Skin of body (tissue), 2 donors: ENCODE measurements around the gene MAD1L1. TPM values are rescaled to one million over a fixed set of nuclear protein-coding genes. Genes with fewer than 3 reads are reported as not detected.

Experiments used
- DNase-seq: peaks from one replicate; lab custom pipeline; 2025; lab: John Stamatoyannopoulos, UW
- total RNA-seq: library from RNA; depleted of rRNA; stranded (reverse); fragments of >200 nt; gene quantifications from one replicate; pipeline ENCODE4 v1.2.3, GENCODE V29; 2014

The MAD1L1 gene
- total RNA-seq, 1 donor from 2014 or later = 28.5 TPM

- no peak for DNase-seq
Observed at GRCh38 chr7:2105917-2106316, 126.8 kb downstream of the MAD1L1 start.

GRCh38 chr7:2105280-2105679 is 127.5 kb downstream of the MAD1L1 start:
- DNase-seq = no peak

- peak; percentile 31 for DNase-seq
Observed at GRCh38 chr7:2104716-2105115, 128.0 kb downstream of the MAD1L1 start.

GRCh38 chr7:2104107-2104710 is 128.5 kb downstream of the MAD1L1 start:
- peak; percentile 31 for DNase-seq

- DNase-seq = no peak
Observed at GRCh38 chr7:2103071-2103898, 129.5 kb downstream of the MAD1L1 start.

GRCh38 chr7:2102375-2102723 is 130.4 kb downstream of the MAD1L1 start:
- DNase-seq = no peak

DNA sequence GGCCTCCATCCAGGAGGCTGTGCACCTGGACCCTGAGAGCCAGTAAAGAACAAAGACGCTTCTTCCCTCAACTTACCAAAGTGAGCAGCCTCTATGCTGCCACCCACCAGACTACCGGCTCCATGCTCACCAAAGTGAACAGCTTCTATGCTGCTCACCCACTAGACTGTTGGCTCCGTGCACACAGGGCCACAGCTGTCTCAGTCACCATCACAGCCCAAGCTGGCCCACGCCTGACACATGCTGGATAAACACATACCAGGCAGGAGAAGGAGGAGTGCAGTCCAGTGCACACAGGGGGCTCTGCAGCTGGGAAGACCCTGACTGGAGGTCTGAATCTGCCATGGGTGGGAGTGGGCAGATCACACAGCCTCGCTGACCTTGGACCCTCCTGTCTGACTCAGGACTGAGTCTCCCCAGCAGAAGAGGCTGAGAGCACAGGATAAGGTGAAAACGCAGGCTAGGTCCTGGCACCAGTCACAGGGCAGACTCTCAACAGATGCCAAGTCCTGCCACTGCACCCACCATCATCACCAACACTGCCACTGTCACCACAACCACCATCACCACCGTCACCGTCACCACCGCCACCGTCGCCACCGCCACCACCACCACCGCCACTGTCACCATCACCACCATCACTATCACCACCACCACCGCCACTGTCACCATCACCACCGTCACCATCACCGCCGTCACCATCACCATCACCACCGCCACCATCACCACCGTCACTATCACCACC is 130.9 kb downstream of the MAD1L1 start:
- no peak for DNase-seq

- DNase-seq = no peak
Observed at GRCh38 chr7:2100278-2101208, 132.2 kb downstream of the MAD1L1 start.

- DNase-seq = no peak
Observed at GRCh38 chr7:2099048-2099957, 133.4 kb downstream of the MAD1L1 start.

- DNase-seq = no peak
Observed at GRCh38 chr7:2098496-2098895, 134.2 kb downstream of the MAD1L1 start.

DNA sequence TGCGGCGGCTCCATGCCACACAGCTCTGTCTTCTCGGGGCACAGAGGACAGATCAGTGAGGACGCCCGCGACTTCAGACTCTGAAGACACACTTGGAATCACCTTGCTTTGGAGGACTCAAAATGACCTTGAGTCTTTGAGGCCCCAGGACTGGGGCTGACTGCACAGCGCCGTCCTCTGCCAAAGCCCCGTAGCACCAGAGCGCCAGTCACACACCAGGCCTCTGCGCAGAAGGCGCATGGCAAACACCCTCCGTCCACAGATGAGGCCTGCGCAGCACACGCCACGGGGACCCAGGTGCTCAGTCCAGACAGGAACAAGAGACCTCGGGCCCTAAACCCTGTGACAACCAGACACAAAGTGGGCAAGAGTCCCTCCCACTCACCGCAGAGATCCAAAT is 134.7 kb downstream of the MAD1L1 start:
- no peak for DNase-seq

DNA sequence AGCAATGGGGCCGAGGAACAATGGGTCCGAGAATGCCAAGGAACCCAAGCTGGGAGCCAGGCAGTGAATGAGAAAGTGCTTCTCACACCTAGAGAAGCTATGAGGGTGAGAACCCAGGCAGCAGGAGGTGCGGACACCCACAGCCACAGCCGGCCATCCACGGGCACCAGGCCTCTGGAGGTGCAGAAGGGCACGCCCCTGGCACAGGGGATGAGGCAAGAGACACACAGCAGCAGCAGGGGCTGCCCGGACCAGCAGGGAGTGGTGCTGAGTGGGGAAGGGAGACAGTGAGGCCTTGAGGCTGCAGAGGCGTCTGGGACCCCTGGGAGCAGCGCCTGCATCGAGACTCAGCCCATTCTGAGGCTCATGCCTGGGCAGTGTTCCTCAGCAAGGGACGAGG is 135.3 kb downstream of the MAD1L1 start:
- no peak for DNase-seq

DNA sequence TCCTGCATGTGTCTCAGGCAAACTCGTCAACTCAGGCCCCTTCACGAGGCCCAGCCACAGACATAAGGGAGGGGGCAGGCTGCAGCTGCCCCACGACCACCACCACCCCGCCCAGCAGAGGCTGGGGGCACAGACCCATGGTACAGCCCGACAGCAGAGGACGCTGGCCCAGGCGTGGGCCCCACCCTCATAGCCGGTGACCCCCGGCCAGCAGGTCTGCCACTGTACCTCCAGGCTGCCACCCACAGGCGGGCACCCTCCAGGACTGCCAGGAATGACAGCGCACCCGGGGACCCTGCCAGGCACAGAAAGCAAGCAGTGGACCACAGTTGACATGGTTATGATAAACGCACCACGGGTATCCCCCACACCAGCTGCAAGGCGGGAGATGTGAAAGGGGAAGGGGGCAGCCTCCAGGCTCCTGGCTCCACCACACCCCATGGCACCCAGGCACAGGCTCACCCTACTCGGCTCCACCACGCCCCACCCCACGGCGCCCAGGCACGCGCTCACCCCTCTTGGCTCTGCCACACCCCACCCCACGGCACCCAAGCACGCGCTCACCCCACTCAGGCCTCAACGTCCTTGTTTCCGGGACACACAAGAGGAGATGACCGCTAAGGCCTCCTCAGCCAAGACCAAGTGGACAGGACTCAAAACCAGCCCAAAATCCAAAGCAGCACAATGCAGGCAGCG is 135.9 kb downstream of the MAD1L1 start:
- no peak for DNase-seq

DNA sequence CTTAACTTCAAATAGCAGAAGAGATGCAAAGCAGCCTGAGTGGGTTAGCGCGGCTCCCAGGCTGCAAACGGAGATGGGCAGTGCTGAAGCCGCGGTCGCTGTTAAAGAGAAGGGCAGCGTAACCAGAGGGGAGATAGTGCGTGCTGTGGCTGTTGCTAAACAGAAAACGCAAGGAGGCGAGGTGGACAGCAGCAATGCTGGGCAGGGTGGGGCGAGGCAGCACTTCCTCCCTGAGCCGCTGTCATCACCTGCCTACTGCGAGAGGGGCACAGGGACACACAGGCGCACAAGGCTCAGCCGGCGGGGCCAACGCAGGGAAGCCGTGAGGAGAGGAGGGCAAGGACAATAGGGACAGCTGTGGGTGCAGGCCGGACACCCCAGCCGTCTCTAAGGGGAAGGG is 137.3 kb downstream of the MAD1L1 start:
- DNase-seq = no peak

GRCh38 chr7:2094454-2095045 is 138.2 kb downstream of the MAD1L1 start:
- DNase-seq = no peak

DNA sequence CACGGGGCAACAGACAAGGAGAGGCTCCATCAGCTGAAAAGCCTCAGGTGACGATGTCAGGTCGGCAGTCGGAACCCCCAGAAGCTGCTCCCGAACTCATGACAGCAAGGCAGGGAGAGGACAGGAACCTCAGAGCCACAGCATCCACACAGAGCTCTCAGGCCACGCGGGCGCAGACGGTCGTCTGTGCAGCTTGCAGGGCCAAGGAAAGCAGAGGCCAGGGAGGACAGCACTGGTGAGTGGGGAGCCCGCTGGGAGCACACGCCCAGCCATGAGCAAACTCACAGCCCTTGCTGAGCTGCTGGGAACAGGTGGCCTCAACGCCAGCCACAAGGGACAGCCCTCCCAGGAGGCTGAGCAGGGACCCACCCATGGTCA is 138.9 kb downstream of the MAD1L1 start:
- DNase-seq = no peak

- DNase-seq = peak; percentile 45
Observed at GRCh38 chr7:2093215-2093842, 139.4 kb downstream of the MAD1L1 start.

DNA sequence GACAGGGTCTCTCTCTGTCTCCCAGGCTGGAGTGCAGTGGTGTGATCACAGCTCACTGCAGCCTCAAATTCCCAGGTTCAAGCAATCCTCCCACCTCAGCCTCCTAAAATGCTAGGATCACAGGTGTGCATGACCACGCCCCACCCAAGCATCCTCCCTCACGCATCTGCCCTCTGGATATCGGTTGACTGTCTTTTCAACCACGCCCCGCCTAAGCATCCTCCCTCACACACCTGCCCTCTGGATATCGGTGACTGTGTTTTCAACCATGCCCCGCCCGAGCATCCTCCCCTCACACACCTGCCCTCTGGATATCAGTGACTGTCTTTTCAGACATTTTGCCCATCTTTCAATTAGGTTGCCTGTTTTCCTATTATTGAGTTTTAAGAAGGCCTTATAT is 140.5 kb downstream of the MAD1L1 start:
- DNase-seq = no peak
